A673 (cell line): ENCODE data around the gene MYO7A.

Source experiments
- EZH2 ChIP-seq: fragments of 200-600 bp; sonication (generic); IDR thresholded peaks from 2 replicates; pipeline ENCODE4 v1.6.1; 2017; ENCODE audit warnings: borderline replicate concordance, low read depth, mild to moderate bottlenecking, mixed read lengths, antibody characterized with exemption, low read length; ENCODE audit not compliant: poor library complexity, severe bottlenecking
- TF ChIP-seq, protein P1 (sequence below): fragments of 300-800, 200-600 bp; sonication (generic); conservative IDR thresholded peaks from 2 replicates; pipeline ENCODE4 v1.5.1; 2017; ENCODE audit warnings: low read depth, mild to moderate bottlenecking, antibody characterized with exemption, low read length, moderate library complexity, mixed read lengths

- TF ChIP-seq, protein P1, sequence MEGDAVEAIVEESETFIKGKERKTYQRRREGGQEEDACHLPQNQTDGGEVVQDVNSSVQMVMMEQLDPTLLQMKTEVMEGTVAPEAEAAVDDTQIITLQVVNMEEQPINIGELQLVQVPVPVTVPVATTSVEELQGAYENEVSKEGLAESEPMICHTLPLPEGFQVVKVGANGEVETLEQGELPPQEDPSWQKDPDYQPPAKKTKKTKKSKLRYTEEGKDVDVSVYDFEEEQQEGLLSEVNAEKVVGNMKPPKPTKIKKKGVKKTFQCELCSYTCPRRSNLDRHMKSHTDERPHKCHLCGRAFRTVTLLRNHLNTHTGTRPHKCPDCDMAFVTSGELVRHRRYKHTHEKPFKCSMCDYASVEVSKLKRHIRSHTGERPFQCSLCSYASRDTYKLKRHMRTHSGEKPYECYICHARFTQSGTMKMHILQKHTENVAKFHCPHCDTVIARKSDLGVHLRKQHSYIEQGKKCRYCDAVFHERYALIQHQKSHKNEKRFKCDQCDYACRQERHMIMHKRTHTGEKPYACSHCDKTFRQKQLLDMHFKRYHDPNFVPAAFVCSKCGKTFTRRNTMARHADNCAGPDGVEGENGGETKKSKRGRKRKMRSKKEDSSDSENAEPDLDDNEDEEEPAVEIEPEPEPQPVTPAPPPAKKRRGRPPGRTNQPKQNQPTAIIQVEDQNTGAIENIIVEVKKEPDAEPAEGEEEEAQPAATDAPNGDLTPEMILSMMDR = no peak
- TF ChIP-seq EZH2 = no peak
Observed at GRCh38 chr11:77233011-77233410, 105.0 kb downstream of the MYO7A start.
